Measurements from ENCODE around the gene MYCT1. TPM values are rescaled to one million over a fixed set of nuclear protein-coding genes. Genes with fewer than 3 reads are reported as not detected.

Gene MYCT1, protein sequence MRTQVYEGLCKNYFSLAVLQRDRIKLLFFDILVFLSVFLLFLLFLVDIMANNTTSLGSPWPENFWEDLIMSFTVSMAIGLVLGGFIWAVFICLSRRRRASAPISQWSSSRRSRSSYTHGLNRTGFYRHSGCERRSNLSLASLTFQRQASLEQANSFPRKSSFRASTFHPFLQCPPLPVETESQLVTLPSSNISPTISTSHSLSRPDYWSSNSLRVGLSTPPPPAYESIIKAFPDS
- not detected for total RNA-seq
- polyA plus RNA-seq (2013, experiment 1 of 2), result 0.03 TPM
- 0.44 TPM for polyA plus RNA-seq (2013, experiment 2 of 2)
- 0 to 3.8 (median 0.52) reads per million in 172 experiments for total RNA-seq

DNA sequence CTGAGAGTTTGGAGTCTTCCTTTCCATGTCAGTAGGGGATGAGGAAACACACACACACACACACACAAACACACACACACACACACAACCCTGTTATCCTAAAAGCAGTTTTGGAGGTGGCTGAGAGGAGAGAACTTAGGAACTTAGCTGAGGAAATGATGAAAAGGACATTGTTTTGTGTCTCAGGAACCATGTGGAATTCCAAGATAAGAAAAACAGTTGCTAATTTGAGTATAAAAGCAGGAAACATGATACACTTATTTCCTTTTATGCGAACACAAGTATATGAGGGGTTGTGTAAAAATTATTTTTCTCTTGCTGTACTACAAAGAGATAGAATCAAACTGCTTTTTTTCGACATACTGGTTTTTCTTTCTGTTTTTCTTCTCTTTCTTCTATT, at the start of gene MYCT1:
MYCT1 (plus strand) TSS at position 264 of the 400 bp plus-strand sequence; CDS start at position 270, 6 bp downstream.
- no peaks in the 10 kb centered on the region for H3K36me3 ChIP-seq (ENCODE audit: insufficient read depth, low read length)
- TF ChIP-seq CTCF (IDR thresholded peaks at IDR 0.05), result no peak
- H3K9me3 ChIP-seq (ENCODE audit: control insufficient read depth in 1 of 2, insufficient read depth in 1 of 2, low read length in 2 of 2), result no peaks in the 10 kb centered on the region
- no peaks in the 10 kb centered on the region for H3K4me1 ChIP-seq (ENCODE audit: insufficient read depth, low read length)
- intact Hi-C loops (cut with DNase I, micrococcal nuclease), result no loop called here
- no peaks in the 10 kb centered on the region for H3K36me3 Mint-ChIP-seq (ENCODE audit: low read depth)
- H3K4me3 Mint-ChIP-seq, result no peak within 1 kb of the TSS
- H3K27me3 Mint-ChIP-seq, result peaks cover 34% of the 10 kb centered on the region
- H3K27ac ChIP-seq (ENCODE audit: low read depth in 1 of 2, low read length in 2 of 2), result no peak within 1 kb of the TSS
- no peak for ATAC-seq (ENCODE audit: poor library complexity)
- H3K27ac Mint-ChIP-seq, result no peak within 1 kb of the TSS
- no peaks in the 10 kb centered on the region for H3K4me1 Mint-ChIP-seq (ENCODE audit: low read depth)
- POLR2A ChIA-PET, result no interaction called here
- H3K9me3 Mint-ChIP-seq, result no peaks in the 10 kb centered on the region
- CTCF ChIA-PET, result no interaction called here
- no peak for DNase-seq
- H3K27me3 ChIP-seq (ENCODE audit: control insufficient read depth in 1 of 2, insufficient read depth in 2 of 2, low read length in 2 of 2), result peaks cover 0 to 9% of the 10 kb centered on the region in 2 experiments
- H3K4me3 ChIP-seq (ENCODE audit: low read length), result no peak within 1 kb of the TSS

DNA sequence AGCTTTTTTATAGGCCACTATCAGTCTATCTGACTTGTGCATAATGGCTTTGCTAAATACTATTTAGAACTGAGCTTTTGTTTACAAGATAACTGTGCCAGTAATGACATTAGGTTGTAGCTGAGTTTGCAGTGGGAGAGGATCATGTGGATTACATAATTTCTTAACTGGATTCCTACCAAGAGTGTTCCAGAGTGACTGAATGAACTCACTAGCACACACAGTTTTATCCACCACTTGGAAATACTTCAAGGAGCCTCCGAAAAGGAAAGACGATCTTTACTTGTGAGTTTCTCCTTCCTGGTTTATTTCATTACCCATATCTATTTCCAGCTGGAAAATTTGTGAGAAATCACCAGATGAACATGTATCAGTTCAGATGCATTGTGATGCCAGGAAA, 49.6 kb upstream of the MYCT1 start:
- Histone ChIP-seq H3K4me3 (ENCODE audit: low read length) (no peak overlapping the region), H3K27ac (ENCODE audit: low read depth in 1 of 2, low read length in 2 of 2) (no peak overlapping the region), H3K36me3 (ENCODE audit: insufficient read depth, low read length) (no peaks in the 10 kb centered on the region), H3K4me1 (ENCODE audit: insufficient read depth, low read length) (no peaks in the 10 kb centered on the region), H3K9me3 (ENCODE audit: control insufficient read depth in 1 of 2, insufficient read depth in 1 of 2, low read length in 2 of 2) (no peaks in the 10 kb centered on the region), H3K27me3 (ENCODE audit: control insufficient read depth in 1 of 2, insufficient read depth in 2 of 2, low read length in 2 of 2) (no peaks in the 10 kb centered on the region)
- no peak for ATAC-seq (ENCODE audit: poor library complexity)
- Mint-ChIP-seq H3K4me3 (no peak overlapping the region), H3K27ac (no peak overlapping the region), H3K4me1 (ENCODE audit: low read depth) (no peaks in the 10 kb centered on the region), H3K9me3 (no peaks in the 10 kb centered on the region), H3K36me3 (ENCODE audit: low read depth) (no peaks in the 10 kb centered on the region), H3K27me3 (peaks cover 26% of the 10 kb centered on the region)
- no peak for DNase-seq
- CTCF ChIA-PET, result no interaction called here
- TF ChIP-seq CTCF (IDR thresholded peaks at IDR 0.05), result no peak
- intact Hi-C loops (cut with DNase I, micrococcal nuclease), result no loop called here
- POLR2A ChIA-PET, result no interaction called here

- H3K4me3 ChIP-seq (ENCODE audit: low read length), result no peak overlapping the region
- intact Hi-C loops (cut with DNase I, micrococcal nuclease), result no loop called here
- H3K27ac ChIP-seq (ENCODE audit: low read depth in 1 of 2, low read length in 2 of 2), result no peak overlapping the region
- no peak overlapping the region for H3K4me3 Mint-ChIP-seq
- ATAC-seq (ENCODE audit: poor library complexity) (no peak), DNase-seq (no peak)
- H3K36me3 ChIP-seq (ENCODE audit: insufficient read depth, low read length), result no peaks in the 10 kb centered on the region
- H3K9me3 ChIP-seq (ENCODE audit: control insufficient read depth in 1 of 2, insufficient read depth in 1 of 2, low read length in 2 of 2), result no peaks in the 10 kb centered on the region
- ChIA-PET CTCF (interaction anchor here (1.0 kb wide), 1 partner anchor 9 kb away, joined by 3 read pairs; no protein-coding TSS in a partner anchor), POLR2A (no interaction called here)
- H3K4me1 Mint-ChIP-seq (ENCODE audit: low read depth), result no peaks in the 10 kb centered on the region
- no peak overlapping the region for H3K27ac Mint-ChIP-seq
- no peaks in the 10 kb centered on the region for H3K9me3 Mint-ChIP-seq
- H3K27me3 ChIP-seq (ENCODE audit: control insufficient read depth in 1 of 2, insufficient read depth in 2 of 2, low read length in 2 of 2), result no peaks in the 10 kb centered on the region
- TF ChIP-seq CTCF (IDR thresholded peaks at IDR 0.05), result no peak
- no peaks in the 10 kb centered on the region for H3K36me3 Mint-ChIP-seq (ENCODE audit: low read depth)
- no peaks in the 10 kb centered on the region for H3K4me1 ChIP-seq (ENCODE audit: insufficient read depth, low read length)
- H3K27me3 Mint-ChIP-seq, result peaks cover 15% of the 10 kb centered on the region
Measured at GRCh38 chr6:152651986-152652385, 45.7 kb upstream of the MYCT1 start.

Measured in CD4-positive, alpha-beta T cell (primary cell).